AG20443 (cell line): ENCODE measurements around the gene PXT1.
"Not testable (repeated sequence)": the region's sequence is repeated elsewhere in the genome, so short reads cannot be mapped to it uniquely, and the experiment has no call there.

Experiments
- DNase-seq: peaks from one replicate; pipeline ENCODE4 v3.0.0; 2012; ENCODE audit warnings: low spot score, mixed read lengths

The PXT1 gene

GRCh38 chr6:36443471-36444428, 1.1 kb upstream of the PXT1 start:
- no peak for DNase-seq

- no peak for DNase-seq
Measured at GRCh38 chr6:36442103-36442670, 467 bp downstream of the PXT1 start.

DNA sequence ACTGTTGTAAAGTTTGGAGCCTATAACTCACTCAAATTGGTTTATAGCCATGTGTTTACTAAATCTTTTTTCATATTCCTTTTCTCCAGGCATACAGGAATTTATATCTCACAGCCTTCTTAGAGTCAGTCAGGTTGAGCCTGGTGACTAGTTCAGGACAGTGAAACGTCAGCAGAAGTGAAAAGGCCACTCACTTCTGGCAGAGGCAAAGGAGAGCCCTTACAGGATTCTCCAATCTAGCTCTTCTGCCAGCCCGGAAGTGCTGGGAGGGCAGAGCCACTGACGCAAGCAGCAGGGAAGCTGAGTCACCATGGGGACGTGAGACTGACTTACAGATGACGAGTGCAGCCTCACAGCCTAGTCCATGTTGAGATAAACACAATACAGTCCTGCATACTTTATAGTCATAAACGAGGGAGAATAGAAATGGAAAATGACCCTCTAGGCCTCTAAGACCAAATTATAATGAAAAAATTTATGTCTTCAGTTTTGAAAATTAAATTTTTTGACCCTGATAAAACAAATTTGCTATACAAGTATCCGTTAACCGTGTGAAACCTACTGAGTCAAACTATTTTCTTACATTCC, 1.3 kb downstream of the PXT1 start:
- DNase-seq, result peak; percentile 96

DNA sequence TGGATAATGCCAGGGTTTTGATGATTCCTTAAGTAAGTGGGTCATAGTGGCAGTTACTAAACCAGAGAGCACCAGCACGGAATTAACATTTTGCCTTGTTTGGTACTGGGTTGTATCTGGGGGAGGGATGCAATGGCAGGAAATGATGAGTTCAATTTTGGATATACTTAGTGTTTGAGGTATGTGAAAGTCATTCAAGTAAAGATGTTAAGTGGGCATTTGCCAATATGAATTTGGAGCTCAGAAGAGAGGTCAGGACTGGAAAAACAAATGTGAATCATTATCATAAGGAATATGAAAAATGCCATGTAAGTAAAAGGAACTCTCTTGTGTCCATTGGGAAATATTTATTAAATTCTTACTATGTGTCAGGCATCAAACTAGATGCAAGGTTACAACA, 6.2 kb downstream of the PXT1 start:
- peak; percentile 44 for DNase-seq

DNA sequence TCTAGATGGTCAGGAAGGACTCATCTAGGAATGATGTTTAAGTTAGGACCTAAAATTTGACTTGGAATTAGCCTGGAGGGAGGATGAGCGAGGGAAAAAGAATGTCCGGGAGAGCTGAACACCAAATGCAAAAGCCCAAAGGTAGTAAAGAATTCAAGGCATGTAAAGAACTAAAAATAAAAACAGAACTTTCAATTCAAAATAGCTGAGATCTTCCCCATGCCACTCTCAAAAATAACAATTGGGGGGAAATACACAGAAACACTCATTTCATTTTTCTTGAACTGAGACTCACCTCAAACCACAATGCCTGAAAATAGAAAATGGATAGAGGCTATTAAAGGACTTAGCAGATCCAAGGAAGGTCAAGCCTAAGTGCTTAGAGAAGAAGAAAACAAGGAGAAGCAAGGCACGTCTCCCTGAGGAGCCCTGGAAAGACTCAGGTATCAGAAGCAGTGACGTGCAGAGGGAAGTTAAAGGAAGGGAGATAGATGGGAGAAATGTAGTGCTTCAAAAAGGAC, 10.4 kb downstream of the PXT1 start:
- peak; percentile 35 for DNase-seq

DNA sequence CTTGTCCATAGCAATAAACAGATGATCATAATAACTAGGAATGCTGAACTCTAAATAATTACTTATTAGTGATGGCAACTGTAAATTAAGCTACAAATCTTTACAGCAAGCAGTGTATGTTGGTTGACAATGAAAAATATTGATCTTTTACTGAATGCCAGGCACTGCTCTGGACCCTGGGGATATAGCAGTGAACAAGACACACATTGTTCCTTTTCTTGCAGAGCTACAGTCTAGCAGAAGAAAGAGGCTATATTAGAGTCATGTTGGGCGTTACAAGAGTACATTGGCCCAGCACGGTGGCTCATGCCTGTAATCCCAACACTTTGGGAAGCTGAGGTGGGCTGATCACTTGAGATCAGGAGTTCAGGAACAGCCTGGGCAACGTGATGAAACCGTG, 11.5 kb downstream of the PXT1 start:
- no peak for DNase-seq

DNA sequence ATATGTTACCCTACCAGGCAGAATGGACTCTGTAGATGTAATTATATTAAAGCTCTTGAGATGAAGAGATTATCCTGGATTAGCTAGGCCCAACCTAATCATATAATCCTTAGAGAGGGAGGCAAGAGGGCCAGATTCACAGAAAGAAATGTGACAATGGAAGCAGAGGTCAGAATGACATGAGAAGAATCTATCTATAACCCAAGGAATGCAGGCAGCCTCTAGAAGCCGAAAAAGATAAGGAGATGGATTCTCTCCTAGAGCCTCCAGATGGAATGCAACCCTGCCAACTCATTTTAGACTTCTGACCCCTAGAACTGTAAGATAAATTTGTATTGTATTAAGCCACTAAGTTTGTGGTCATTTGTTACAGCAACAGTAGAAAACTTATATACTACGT, 12.3 kb downstream of the PXT1 start:
- no peak for DNase-seq

- no peak for DNase-seq
Measured at GRCh38 chr6:36428911-36429310, 13.7 kb downstream of the PXT1 start.

DNA sequence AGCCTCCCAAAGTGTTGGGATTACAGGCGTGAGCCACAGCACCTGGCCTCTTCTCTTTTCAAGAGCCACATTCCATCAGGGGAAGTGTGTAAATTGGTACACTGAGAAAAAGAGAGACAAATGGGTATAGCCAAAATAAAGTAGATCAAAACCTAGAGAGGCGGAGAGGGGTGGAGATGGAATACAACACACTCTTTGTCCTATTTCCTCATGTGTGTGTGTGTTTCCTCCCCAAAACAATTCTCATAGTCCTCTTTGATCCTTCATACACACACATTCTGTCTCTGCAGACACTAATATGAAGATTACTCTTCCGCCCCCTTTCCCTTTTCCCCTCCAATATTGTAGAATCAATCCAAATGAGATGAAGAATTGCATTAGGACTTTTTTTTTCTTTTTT, 16.0 kb downstream of the PXT1 start:
- DNase-seq, result no peak

DNA sequence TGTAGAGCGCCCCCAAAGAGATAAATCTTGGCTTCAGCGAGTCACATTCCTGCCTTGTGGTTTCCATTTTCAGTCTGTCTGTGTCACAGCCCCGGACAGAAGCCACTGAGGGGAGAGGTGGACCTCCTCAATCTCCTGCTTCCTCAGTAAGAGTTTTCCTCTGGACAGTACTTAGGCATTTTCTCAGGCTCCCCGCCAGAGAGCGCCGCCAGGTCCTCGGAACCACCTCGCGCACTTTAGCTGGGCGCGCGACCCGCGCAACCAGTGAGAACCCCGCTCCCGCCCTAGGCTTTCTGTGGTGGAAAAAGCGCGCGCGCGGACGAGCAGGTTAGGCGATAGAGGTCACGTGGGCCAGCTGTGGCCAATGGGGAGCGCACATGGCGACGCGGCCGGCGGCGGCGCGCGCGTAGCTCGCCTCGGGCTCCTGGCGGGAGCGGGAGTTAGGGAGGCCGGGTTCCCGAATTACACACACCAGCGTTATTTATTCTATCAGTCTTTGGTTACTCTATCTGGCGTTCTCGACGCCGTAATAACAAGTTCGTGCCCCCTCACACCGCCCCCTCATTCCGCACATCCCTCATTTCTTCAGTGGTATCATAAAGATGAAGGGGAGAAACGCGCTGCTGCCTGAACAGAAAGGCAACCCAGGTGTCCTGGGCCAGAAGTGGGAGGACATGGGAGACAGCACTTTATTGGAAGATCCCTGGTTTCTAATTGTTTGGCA, 19.4 kb downstream of the PXT1 start:
- peak; percentile 99 for DNase-seq

DNA sequence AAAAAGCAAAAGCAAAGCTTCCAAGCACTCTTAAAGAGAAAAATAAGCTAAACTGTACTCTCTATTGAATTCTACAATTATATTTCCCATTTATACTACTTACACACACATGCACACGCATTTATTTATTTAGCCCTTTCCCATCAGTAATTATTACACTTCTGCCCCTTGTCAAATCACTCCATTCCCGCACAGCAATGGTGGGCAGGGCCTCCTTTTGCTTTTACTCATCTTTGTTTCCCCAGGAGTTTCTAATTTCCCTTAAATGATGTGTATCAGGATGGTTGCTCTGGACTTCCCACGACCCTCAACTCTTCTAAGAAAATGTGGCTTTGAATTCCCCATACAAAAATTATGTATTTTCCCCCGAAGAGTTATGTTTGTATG, 19.9 kb downstream of the PXT1 start:
- DNase-seq, result no peak

DNA sequence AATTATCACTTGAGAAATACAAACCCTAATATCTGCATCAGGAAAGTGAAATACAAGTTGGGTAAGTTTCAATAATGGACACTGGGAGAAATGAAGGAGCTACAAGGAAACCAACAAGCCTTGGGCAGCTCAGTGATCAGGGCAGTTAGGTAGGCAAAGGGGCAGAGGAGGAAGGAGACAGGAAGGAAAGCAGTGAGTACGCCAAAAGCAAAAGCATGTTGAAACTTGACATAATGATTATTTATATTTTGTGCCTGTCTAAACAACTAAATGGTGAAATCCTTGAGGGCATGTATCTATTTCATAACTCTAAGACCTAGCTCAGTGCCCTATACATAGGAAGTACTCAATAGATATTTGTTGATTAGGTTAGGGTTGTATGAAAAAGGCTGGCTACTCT, 23.3 kb downstream of the PXT1 start:
- DNase-seq, result no peak

DNA sequence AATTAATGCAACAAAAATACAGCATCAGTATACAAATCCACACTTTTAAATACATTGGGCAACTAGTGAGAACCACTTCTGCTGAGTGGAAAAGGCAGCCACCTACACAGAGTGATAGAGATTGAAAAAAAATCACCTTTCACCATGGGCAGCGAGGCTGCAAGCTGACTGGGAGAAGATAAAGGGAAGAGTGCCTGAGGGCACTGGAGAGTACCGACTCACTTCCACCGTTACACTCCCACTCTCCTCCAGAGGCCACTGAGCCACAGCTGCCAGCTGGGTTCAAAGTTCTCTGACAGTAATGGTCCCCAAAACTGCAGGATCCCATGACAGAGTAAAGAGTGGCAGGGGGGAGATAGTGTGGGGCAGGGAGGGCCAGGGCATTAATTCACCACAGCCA, 24.1 kb downstream of the PXT1 start:
- DNase-seq, result no peak

DNA sequence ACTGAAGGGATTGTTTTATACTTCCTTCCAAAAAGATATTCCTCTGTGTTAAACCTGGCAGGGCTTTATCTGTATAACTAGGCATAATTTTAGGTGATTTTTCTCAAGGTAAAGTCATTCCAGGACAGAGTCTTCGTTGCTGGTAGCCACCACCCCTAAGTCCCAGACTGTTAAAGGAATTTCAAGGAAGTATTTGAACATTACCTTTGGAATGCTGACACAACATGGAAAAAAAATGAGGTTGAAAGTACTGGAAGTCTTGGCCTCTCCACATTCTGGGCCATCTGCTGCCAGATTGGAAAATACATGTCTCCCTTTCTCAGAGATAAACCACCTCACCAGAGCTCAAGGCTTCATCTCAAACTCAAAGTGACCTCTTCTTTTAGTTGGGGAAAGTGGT, 28.2 kb downstream of the PXT1 start:
- peak; percentile 31 for DNase-seq

- no peak for DNase-seq
Measured at GRCh38 chr6:36413489-36414480, 28.9 kb downstream of the PXT1 start.

DNA sequence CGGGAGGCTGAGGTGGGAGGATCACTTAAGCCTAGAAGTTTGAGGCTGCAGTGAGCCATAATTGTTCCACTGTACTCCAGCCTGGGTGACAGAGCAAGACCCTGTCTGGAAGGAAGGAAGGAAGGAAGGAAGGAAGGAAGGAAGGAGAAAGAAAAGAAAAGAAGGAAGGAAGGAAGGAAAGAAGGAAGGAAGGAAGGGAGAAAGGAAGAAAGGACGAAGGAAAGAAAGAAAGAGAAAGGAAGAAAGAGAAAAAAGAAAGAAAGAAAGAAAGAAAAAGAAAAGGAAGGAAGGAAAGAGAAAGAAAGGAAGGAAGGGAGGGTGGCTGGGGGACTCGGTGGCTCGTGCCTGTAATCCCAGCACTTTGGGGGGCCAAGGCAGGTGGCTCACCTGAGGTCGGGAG, 32.9 kb downstream of the PXT1 start:
- not testable (repeated sequence) for DNase-seq

- DNase-seq, result no peak
Measured at GRCh38 chr6:36404164-36404563, 38.5 kb downstream of the PXT1 start.

DNA sequence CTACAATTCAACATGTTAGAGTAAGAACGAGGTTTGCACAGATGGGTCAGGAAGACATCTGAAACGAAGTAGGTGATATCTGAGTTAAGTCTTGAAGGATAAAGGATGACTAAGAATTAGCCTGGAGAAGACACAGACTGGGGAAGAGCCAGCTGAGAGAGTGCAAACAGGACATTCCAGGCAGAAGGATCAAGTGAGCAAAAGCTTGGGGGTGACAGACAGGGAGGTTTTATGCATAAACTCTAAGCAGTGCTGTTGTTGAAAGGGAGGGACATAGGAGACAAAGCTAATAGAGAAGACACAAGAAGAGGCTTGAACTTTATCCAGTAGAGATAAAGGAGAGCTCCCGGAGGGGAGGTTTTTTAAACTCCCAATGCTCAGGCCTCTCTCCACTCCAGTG, 40.2 kb downstream of the PXT1 start:
- DNase-seq, result no peak

DNA sequence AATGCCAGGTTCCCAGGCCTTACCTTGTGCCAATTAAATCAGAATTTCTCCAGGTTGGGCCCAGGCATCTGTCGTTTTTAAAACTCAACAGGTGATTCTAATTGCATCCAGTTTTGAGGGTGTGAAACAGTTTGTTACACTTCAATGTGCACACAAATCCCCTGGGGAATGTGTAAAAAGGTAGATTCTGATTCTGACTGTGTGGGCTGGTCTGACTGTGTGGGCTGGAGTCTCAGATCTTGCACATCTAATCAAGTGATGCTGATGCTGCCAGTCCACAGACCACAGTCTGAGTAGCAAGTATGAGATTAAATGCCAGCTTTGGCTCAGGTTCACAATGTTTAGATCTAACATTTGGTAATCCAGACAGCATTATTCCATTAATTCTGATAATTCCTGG, 42.7 kb downstream of the PXT1 start:
- no peak for DNase-seq

GRCh38 chr6:36392621-36393020, 50.0 kb downstream of the PXT1 start:
- no peak for DNase-seq

- no peak for DNase-seq
Measured at GRCh38 chr6:36389353-36389752, 53.3 kb downstream of the PXT1 start.
